HepG2 (cell line): ENCODE data around the gene PIK3IP1. TPM values are rescaled to one million over a fixed set of nuclear protein-coding genes. Genes with fewer than 3 reads are reported as not detected.

Experiments
- ATAC-seq: fragments of 200-7000 bp; cut with Tn5 transposase; 3 replicates; pipeline ENCODE4 v1.9.1; 2020; ENCODE audit warnings: mild to moderate bottlenecking, moderate library complexity
- BruUV-seq: library from RNA; stranded (reverse); fragments of 400-500 nt; replicated peaks from 2 replicates; lab custom pipeline; 2021; lab: Mats Ljungman, UMichigan
- CTCF ChIA-PET: fragments of 300-600 bp; formaldehyde crosslinking; extraction: SDS; loops from one replicate; lab custom pipeline; 2021; ENCODE audit warnings: low total read pairs, inconsistent platforms, low intra/inter-chr PET ratio; lab: Yijun Ruan, JAX
- POLR2A ChIA-PET: fragments of 350-600 bp; sonication (Branson Sonifier 250); formaldehyde crosslinking; loops from one replicate; lab custom pipeline; 2020; ENCODE audit warnings: antibody characterized with exemption, inconsistent platforms; lab: Yijun Ruan, JAX
- DNase-seq: peaks from one replicate; pipeline ENCODE4 v3.0.0-alpha.2; 2015; ENCODE audit warnings: low spot score
- FAIRE-seq: peaks from 3 replicates; lab custom pipeline; 2011; peaks lifted over from hg19 to GRCh38; lab: Jason Lieb, UNC
- H2AFZ ChIP-seq: one replicate; pipeline ENCODE4 v1.6.1; 2011; ENCODE audit warnings: low read length, inconsistent platforms
- H3K27ac ChIP-seq: fragments of 300-600 bp; 3 replicates; pipeline ENCODE4 v1.8.0; 2011; ENCODE audit warnings: mixed run types, mild to moderate bottlenecking, mixed read lengths, low read length, inconsistent platforms; ENCODE audit not compliant: insufficient read depth; ENCODE audit errors: extremely low read length
- H3K27me3 ChIP-seq, 2 experiments: fragments of 200-600 bp in 1 of 2; 2 replicates in 1 of 2; 3 replicates in 1 of 2; pipeline versions ENCODE4 v1.6.0 to v1.8.0; 2011; ENCODE audit warnings: low read length in 2 of 2, mild to moderate bottlenecking in 2 of 2, moderate library complexity in 2 of 2, inconsistent platforms in 1 of 2; ENCODE audit not compliant: insufficient read depth in 2 of 2, control insufficient read depth in 1 of 2
- H3K36me3 ChIP-seq, 2 experiments: fragments of 200-600 bp in 1 of 2; replicated peaks in 1 of 2; 2 replicates in 1 of 2; 3 replicates in 1 of 2; pipeline versions ENCODE4 v1.5.1 to v1.8.0; 2011; ENCODE audit warnings: low read length in 2 of 2, inconsistent platforms in 1 of 2; ENCODE audit not compliant: insufficient read depth in 2 of 2, control insufficient read depth in 1 of 2
- H3K4me1 ChIP-seq: 2 replicates; pipeline ENCODE4 v1.5.1; 2012; ENCODE audit warnings: low read length, inconsistent platforms; ENCODE audit not compliant: insufficient read depth
- H3K4me2 ChIP-seq: 2 replicates; pipeline ENCODE4 v1.6.0; 2011; ENCODE audit warnings: low read depth, low read length, inconsistent platforms
- H3K4me3 ChIP-seq, 3 experiments: fragments of 200-600 bp in 1 of 3; sonication (generic), shearing (Covaris generic) in 1 of 3; replicated peaks in 1 of 3; 2 replicates each; pipeline ENCODE4 v1.5.1; 2011 to 2016; ENCODE audit warnings: low read length in 3 of 3, inconsistent platforms in 2 of 3, low read depth in 2 of 3, mild to moderate bottlenecking in 2 of 3, control low read depth in 1 of 3, mixed read lengths in 1 of 3; ENCODE audit not compliant: insufficient read depth in 1 of 3
- H3K79me2 ChIP-seq: one replicate; pipeline ENCODE4 v1.6.1; 2011; ENCODE audit warnings: low read length, inconsistent platforms; ENCODE audit not compliant: insufficient read depth
- H3K9ac ChIP-seq: 2 replicates; pipeline ENCODE4 v1.6.0; 2011; ENCODE audit warnings: mild to moderate bottlenecking, low read depth, low read length, inconsistent platforms; ENCODE audit not compliant: insufficient read depth
- H3K9me3 ChIP-seq: 2 replicates; pipeline ENCODE4 v1.5.1; 2012; ENCODE audit warnings: mild to moderate bottlenecking, low read length
- H4K20me1 ChIP-seq: 2 replicates; pipeline ENCODE4 v1.6.0; 2011; ENCODE audit warnings: inconsistent platforms, mild to moderate bottlenecking, low read length, moderate library complexity; ENCODE audit not compliant: insufficient read depth
- CREB1 ChIP-seq, 2 experiments: fragments of 450-650 bp in 1 of 2; IDR thresholded peaks; 2 replicates each; pipeline ENCODE4 v1.6.1; 2016 to 2017; ENCODE audit warnings: control low read depth in 1 of 2, mild to moderate bottlenecking in 1 of 2, missing compliant biosample characterization in 1 of 2, missing genetic modification characterization in 1 of 2
- FOXK2 ChIP-seq: fragments of 450-650 bp; IDR thresholded peaks from 2 replicates; pipeline ENCODE4 v1.6.1; 2016
- MLXIP ChIP-seq: sonication (generic); formaldehyde crosslinking; IDR thresholded peaks from 2 replicates; pipeline ENCODE4 v1.9.0; 2021; ENCODE audit warnings: missing genetic modification reagents, borderline replicate concordance
- ZNF3 ChIP-seq: IDR thresholded peaks from 2 replicates; pipeline ENCODE4 v1.7.0; 2017; ENCODE audit warnings: inconsistent platforms
- ZNF556 ChIP-seq: sonication (generic); formaldehyde crosslinking; IDR thresholded peaks from 2 replicates; pipeline ENCODE4 v1.4.0; 2020; ENCODE audit warnings: mild to moderate bottlenecking, missing genetic modification reagents, borderline replicate concordance
- ZNF777 ChIP-seq: sonication (generic); formaldehyde crosslinking; IDR thresholded peaks from 2 replicates; pipeline ENCODE4 v1.4.0; 2020; ENCODE audit warnings: missing genetic modification reagents
- WGBS: methylation state at CpG from one replicate; pipeline ENCODE4 v1.1.6; 2017; ENCODE audit warnings: low lambda C conversion rate; 5-methylcytosine and 5-hydroxymethylcytosine counted together
- in situ Hi-C: cut with HindIII; loops from 2 replicates; pipeline ENCODE4 v1.10.0; 2017; ENCODE audit warnings: low pct_unique_long_range_greater_than_20kb; ENCODE audit not compliant: extremely low pct_ligation_motif_present
- intact Hi-C: fragments of 100-400 bp; cut with micrococcal nuclease; formaldehyde crosslinking; loops from one replicate; pipeline ENCODE4 v1.10.0; 2022; ENCODE audit not compliant: unreplicated experiment
- polyA plus RNA-seq, 8 experiments: library from polyadenylated mRNA; depleted of rRNA in 3 of 8; stranded (reverse) in 7 of 8; unstranded in 1 of 8; fragments of >200 nt; fragmentation: Illumina TruSeq in 4 of 8; extraction: Trizol in 4 of 8; gene quantifications; 2 replicates each; pipeline versions ENCODE4 v1.2.1 to v1.2.3, GENCODE V29; 2011 to 2016; ENCODE audit warnings: low read depth in 4 of 8, missing spikeins in 1 of 8, mixed read lengths in 1 of 8; ENCODE audit not compliant: insufficient read depth in 1 of 8
- total RNA-seq, 5 experiments: library from RNA; depleted of rRNA; stranded (reverse); fragments of >200 nt; fragmentation: Illumina TruSeq; extraction: Trizol; gene quantifications; 2 replicates each; pipeline ENCODE4 v1.2.3, GENCODE V29; 2016; ENCODE audit warnings: low read depth in 1 of 5

Gene PIK3IP1
- total and polyA plus RNA-seq, 2 of the 13 experiments (the other 11 are each of a cell fraction or from before 2014, with no cell fraction given): 1.3 to 2.5 TPM

- Histone ChIP-seq H3K79me2 (no peaks in the 10 kb centered on the region), H3K4me3 (no peak overlapping the region), H3K4me1 (peaks cover 49% of the 10 kb centered on the region), H3K27me3 (no peaks in the 10 kb centered on the region)
- 88% methylated on average over 12 of the region's 13 CpGs for WGBS
- DNase-seq (no peak), FAIRE-seq (no peak)
- BruUV-seq: no TSS peak
- TF ChIP-seq ZNF3 (CRISPR knock-in tag) (no peak), MLXIP (CRISPR knock-in tag) (no peak), ZNF556 (CRISPR knock-in tag) (no peak), ZNF777 (CRISPR knock-in tag) (no peak), FOXK2 (no peak), CREB1 (IDR thresholded peaks at IDR 0.05) (no peak), CREB1 (CRISPR knock-in tag; IDR thresholded peaks at IDR 0.05) (no peak)
- TF ChIP-seq, all 625 proteins: peak for 0
- no peak overlapping the region for H3K27ac ChIP-seq
- H4K20me1 ChIP-seq: no peaks in the 10 kb centered on the region
- no peak for ATAC-seq
- H3K9ac ChIP-seq: no peak overlapping the region
- no peak overlapping the region for H2AFZ ChIP-seq
- ChIA-PET POLR2A (interaction anchor here (0.8 to 1.2 kb wide), 2 partner anchors 8 to 51 kb away, joined by 3 to 4 read pairs; no protein-coding TSS in a partner anchor), CTCF (no interaction called here)
- no peaks in the 10 kb centered on the region for H3K9me3 ChIP-seq
- no peak overlapping the region for H3K4me2 ChIP-seq
- intact Hi-C loops (no loop called here), in situ Hi-C loops (no loop called here)
- H3K36me3 ChIP-seq: no peaks in the 10 kb centered on the region
Observed at GRCh38 chr22:31289344-31289743, 2.9 kb downstream of the PIK3IP1 start.
